MM.1S (cell line): ENCODE measurements around the gene LARGE1.

ENCODE experiments used
- DNase-seq: peaks from one replicate; pipeline ENCODE4 v3.0.0-alpha.2; 2015
- H2AFZ ChIP-seq: fragments of 300-600 bp; sonication (generic); 2 replicates; pipeline ENCODE4 v1.6.0; 2016; ENCODE audit warnings: antibody characterized with exemption, low read length
- H3F3A ChIP-seq: fragments of 300-600 bp; sonication (generic); 2 replicates; pipeline ENCODE4 v1.6.1; 2016; ENCODE audit warnings: mild to moderate bottlenecking, antibody characterized with exemption, low read length, moderate library complexity, mixed read lengths; ENCODE audit not compliant: insufficient read depth
- H3K27ac ChIP-seq: fragments of 300-600 bp; sonication (generic); 2 replicates; pipeline ENCODE4 v1.5.1; 2016; ENCODE audit warnings: mild to moderate bottlenecking, low read length
- H3K27me3 ChIP-seq: fragments of 300-600 bp; sonication (generic); replicated peaks from 2 replicates; pipeline ENCODE4 v1.6.0; 2016; ENCODE audit warnings: low read length; ENCODE audit not compliant: insufficient read depth
- H3K36me3 ChIP-seq: fragments of 300-600 bp; sonication (generic); replicated peaks from 2 replicates; pipeline ENCODE4 v1.6.1; 2016; ENCODE audit warnings: mild to moderate bottlenecking, low read length, mixed read lengths; ENCODE audit not compliant: insufficient read depth
- H3K4me1 ChIP-seq: fragments of 300-600 bp; sonication (generic); 2 replicates; pipeline ENCODE4 v1.6.1; 2016; ENCODE audit warnings: low read length, mixed read lengths
- H3K4me2 ChIP-seq: fragments of 300-600 bp; sonication (generic); 2 replicates; pipeline ENCODE4 v1.6.0; 2016; ENCODE audit warnings: low read depth, low read length
- H3K4me3 ChIP-seq: fragments of 300-600 bp; sonication (generic); 2 replicates; pipeline ENCODE4 v1.5.1; 2016; ENCODE audit warnings: low read length, mixed read lengths
- H3K79me2 ChIP-seq: fragments of 300-600 bp; sonication (generic); 2 replicates; pipeline ENCODE4 v1.6.1; 2016; ENCODE audit warnings: mixed run types, low read length, mixed read lengths
- H3K9ac ChIP-seq: fragments of 300-600 bp; sonication (generic); 2 replicates; pipeline ENCODE4 v1.6.1; 2016; ENCODE audit warnings: low read length, mixed read lengths
- H3K9me2 ChIP-seq: fragments of 300-600 bp; sonication (generic); replicated peaks from 2 replicates; pipeline ENCODE4 v1.6.1; 2016; ENCODE audit warnings: mild to moderate bottlenecking, low read length, mixed read lengths; ENCODE audit not compliant: insufficient read depth
- H3K9me3 ChIP-seq: fragments of 300-600 bp; sonication (generic); replicated peaks from 2 replicates; pipeline ENCODE4 v1.6.1; 2016; ENCODE audit warnings: mild to moderate bottlenecking, low read length, mixed read lengths; ENCODE audit not compliant: insufficient read depth
- H4K20me1 ChIP-seq: fragments of 300-600 bp; sonication (generic); 2 replicates; pipeline ENCODE4 v1.6.1; 2016; ENCODE audit warnings: mild to moderate bottlenecking, low read length, moderate library complexity, mixed read lengths; ENCODE audit not compliant: insufficient read depth
- EZH2 ChIP-seq: fragments of 300-600 bp; sonication (generic); optimal IDR thresholded peaks from 2 replicates; pipeline ENCODE3; 2017; ENCODE audit warnings: low read depth, mild to moderate bottlenecking, antibody characterized with exemption, low read length, mixed read lengths
- EZH2phosphoT487 ChIP-seq: fragments of 300-600 bp; sonication (generic); IDR thresholded peaks from 2 replicates; pipeline ENCODE4 v1.6.1; 2018; ENCODE audit warnings: antibody characterized with exemption, low read length
- TF ChIP-seq, protein P1 (sequence below): fragments of 300-600 bp; sonication (generic); IDR thresholded peaks from 2 replicates; pipeline ENCODE4 v1.5.1; 2016; ENCODE audit warnings: antibody characterized with exemption, low read length, mixed read lengths

The LARGE1 gene

DNA sequence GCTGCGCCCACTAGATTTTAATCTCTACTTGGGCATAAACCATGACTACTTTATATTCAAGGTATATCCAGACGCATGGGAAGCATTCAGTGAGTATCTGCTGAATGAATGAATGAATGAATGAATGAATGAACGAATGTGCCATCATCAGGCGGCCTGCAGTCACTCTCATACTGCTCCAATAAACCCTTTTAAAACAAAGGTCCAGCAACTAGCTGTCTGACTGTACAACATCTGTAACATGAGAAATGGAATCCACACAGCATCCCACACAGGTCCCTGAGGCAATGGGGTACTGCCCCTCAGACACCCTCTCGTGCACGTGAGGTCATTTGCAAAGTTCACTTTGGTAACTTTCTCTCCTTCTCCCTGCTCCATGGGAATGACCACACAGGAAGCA lies 147.5 kb downstream of the LARGE1 start:
- Histone ChIP-seq H3K4me3 (no peak overlapping the region), H3K4me2 (no peak overlapping the region), H4K20me1 (no peaks in the 10 kb centered on the region), H3K9me3 (no peaks in the 10 kb centered on the region), H3K4me1 (no peaks in the 10 kb centered on the region), H3F3A (no peaks in the 10 kb centered on the region), H3K9me2 (no peaks in the 10 kb centered on the region), H3K79me2 (peaks cover 85% of the 10 kb centered on the region), H2AFZ (no peak overlapping the region), H3K9ac (no peak overlapping the region), H3K27me3 (no peaks in the 10 kb centered on the region), H3K27ac (no peak overlapping the region), H3K36me3 (no peaks in the 10 kb centered on the region)
- TF ChIP-seq EZH2, result no peak
- TF ChIP-seq, protein P1, sequence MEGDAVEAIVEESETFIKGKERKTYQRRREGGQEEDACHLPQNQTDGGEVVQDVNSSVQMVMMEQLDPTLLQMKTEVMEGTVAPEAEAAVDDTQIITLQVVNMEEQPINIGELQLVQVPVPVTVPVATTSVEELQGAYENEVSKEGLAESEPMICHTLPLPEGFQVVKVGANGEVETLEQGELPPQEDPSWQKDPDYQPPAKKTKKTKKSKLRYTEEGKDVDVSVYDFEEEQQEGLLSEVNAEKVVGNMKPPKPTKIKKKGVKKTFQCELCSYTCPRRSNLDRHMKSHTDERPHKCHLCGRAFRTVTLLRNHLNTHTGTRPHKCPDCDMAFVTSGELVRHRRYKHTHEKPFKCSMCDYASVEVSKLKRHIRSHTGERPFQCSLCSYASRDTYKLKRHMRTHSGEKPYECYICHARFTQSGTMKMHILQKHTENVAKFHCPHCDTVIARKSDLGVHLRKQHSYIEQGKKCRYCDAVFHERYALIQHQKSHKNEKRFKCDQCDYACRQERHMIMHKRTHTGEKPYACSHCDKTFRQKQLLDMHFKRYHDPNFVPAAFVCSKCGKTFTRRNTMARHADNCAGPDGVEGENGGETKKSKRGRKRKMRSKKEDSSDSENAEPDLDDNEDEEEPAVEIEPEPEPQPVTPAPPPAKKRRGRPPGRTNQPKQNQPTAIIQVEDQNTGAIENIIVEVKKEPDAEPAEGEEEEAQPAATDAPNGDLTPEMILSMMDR, result no peak
- no peak for TF ChIP-seq EZH2phosphoT487
- no peak for DNase-seq

DNA sequence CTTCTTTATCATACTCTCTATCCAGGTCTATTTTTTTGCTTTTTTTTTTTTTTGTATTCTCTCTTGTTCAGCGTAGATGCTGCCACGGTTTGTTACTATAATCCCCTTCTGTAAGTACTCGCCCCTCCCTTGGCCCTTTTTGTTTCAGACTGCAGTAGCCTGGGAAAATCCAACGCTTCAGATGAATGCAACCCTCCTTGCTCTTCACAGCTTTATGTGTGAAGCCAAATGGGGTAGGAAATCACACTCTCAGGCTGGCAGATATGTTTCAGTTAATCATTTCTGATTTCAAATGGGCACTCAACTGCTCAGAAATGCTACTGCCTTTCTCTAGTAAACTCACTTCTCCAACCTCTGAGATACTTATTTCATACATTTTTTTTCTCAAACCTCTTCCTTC lies 149.1 kb downstream of the LARGE1 start:
- Histone ChIP-seq H3K36me3 (no peaks in the 10 kb centered on the region), H3K4me1 (no peaks in the 10 kb centered on the region), H3K4me3 (no peak overlapping the region), H3K27me3 (no peaks in the 10 kb centered on the region), H3K4me2 (no peak overlapping the region), H3K79me2 (peaks cover 80% of the 10 kb centered on the region), H3K9me2 (no peaks in the 10 kb centered on the region), H3K9ac (no peak overlapping the region), H3F3A (no peaks in the 10 kb centered on the region), H3K9me3 (no peaks in the 10 kb centered on the region), H2AFZ (no peak overlapping the region), H3K27ac (no peak overlapping the region), H4K20me1 (no peaks in the 10 kb centered on the region)
- TF ChIP-seq EZH2phosphoT487, result no peak
- TF ChIP-seq, protein P1, result no peak
- DNase-seq, result no peak

DNA sequence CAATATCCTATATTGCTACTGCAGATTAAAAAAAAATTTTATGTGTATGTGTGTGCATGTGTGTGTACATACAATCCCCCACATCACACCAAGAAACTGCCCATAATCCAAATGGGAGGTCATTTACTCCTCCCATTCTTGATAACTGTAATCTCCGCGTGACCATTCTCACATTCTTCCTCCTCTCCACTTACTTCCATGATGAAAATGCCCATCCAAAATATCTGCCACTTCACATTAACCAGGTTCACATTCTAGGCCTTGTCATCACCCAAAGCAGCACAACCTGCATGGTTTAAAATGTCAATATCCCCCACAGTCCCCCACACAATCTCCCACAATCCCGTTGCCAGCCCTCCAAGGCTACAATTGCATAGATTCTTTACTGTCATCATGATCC lies 149.6 kb downstream of the LARGE1 start:
- Histone ChIP-seq H2AFZ (no peak overlapping the region), H3K9me3 (no peaks in the 10 kb centered on the region), H4K20me1 (no peaks in the 10 kb centered on the region)

More for the DNA sequence above, 149.6 kb downstream of the LARGE1 start:
- H3K9me2 ChIP-seq, result no peaks in the 10 kb centered on the region
- TF ChIP-seq EZH2phosphoT487 (no peak), EZH2 (no peak)
- TF ChIP-seq, protein P1, result no peak
- no peak overlapping the region for H3K9ac ChIP-seq
- no peak overlapping the region for H3K27ac ChIP-seq
- no peak overlapping the region for H3K4me3 ChIP-seq
- no peaks in the 10 kb centered on the region for H3K4me1 ChIP-seq
- no peak for DNase-seq
- no peaks in the 10 kb centered on the region for H3F3A ChIP-seq
- peaks cover 80% of the 10 kb centered on the region for H3K79me2 ChIP-seq
- no peaks in the 10 kb centered on the region for H3K36me3 ChIP-seq
- H3K4me2 ChIP-seq, result no peak overlapping the region
- H3K27me3 ChIP-seq, result no peaks in the 10 kb centered on the region
